B cell (primary cell): ENCODE results near the gene SFXN5. TPM values are rescaled to one million over a fixed set of nuclear protein-coding genes. Genes with fewer than 3 reads are reported as not detected.

ENCODE experiments used
- ATAC-seq: fragments of 200-7000 bp; cut with Tn5 transposase; one replicate; pipeline ENCODE4 v1.10.0; 2021; ENCODE audit warnings: low read depth, mild to moderate bottlenecking, moderate number of reproducible peaks, moderate library complexity
- CTCF ChIA-PET: fragments of 350-600 bp; sonication (Branson Sonifier 250); formaldehyde crosslinking; loops from one replicate; lab custom pipeline; 2021; ENCODE audit warnings: antibody characterized with exemption, inconsistent platforms; lab: Charles Lee
- POLR2A ChIA-PET: fragments of 350-600 bp; sonication (Branson Sonifier 250); formaldehyde crosslinking; loops from one replicate; lab custom pipeline; 2021; ENCODE audit warnings: antibody characterized with exemption; lab: Charles Lee
- DNase-seq: peaks from one replicate; pipeline ENCODE4 v3.0.0; 2013
- H2AFZ ChIP-seq: 2 replicates; pipeline ENCODE4 v1.6.1; 2012; ENCODE audit warnings: mild to moderate bottlenecking, low read depth, low read length; ENCODE audit not compliant: insufficient read depth, poor library complexity, severe bottlenecking
- H3K27ac ChIP-seq, 2 donors: 1 replicate in 1 of 2; 2 replicates in 1 of 2; pipeline ENCODE4 v1.5.1; 2012 to 2013; ENCODE audit warnings: low read length in 2 of 2, mild to moderate bottlenecking in 2 of 2, moderate library complexity in 1 of 2
- H3K27me3 ChIP-seq, 4 experiments: fragments of 200-600 bp in 1 of 4; sonication (generic) in 1 of 4; replicated peaks in 1 of 4; 1 replicate in 2 of 4; 2 replicates in 2 of 4; pipeline versions ENCODE4 v1.6.1 to v1.7.0; 2013 to 2016; ENCODE audit warnings: low read length in 3 of 4, mild to moderate bottlenecking in 2 of 4, mixed read lengths in 1 of 4, moderate library complexity in 1 of 4; ENCODE audit not compliant: insufficient read depth in 4 of 4, control insufficient read depth in 3 of 4; ENCODE audit errors: control extremely low read depth in 1 of 4
- H3K36me3 ChIP-seq, 2 experiments: replicated peaks in 1 of 2; 1 replicate in 1 of 2; 2 replicates in 1 of 2; pipeline versions ENCODE4 v1.6.1 to v1.7.1; 2013; ENCODE audit warnings: low read length in 1 of 2; ENCODE audit not compliant: insufficient read depth in 2 of 2, control insufficient read depth in 1 of 2; ENCODE audit errors: control extremely low read depth in 1 of 2, extremely low read depth in 1 of 2
- H3K4me1 ChIP-seq, 2 donors: fragments of 200-600 bp in 1 of 2; sonication (generic) in 1 of 2; 1 replicate in 1 of 2; 2 replicates in 1 of 2; pipeline versions ENCODE4 v1.5.1 to v1.6.1; 2013 to 2017; ENCODE audit warnings: low read length in 2 of 2; ENCODE audit not compliant: control insufficient read depth in 2 of 2, insufficient read depth in 2 of 2
- H3K4me2 ChIP-seq: replicated peaks from 2 replicates; pipeline ENCODE3; 2012; ENCODE audit warnings: mild to moderate bottlenecking, low read depth, low read length; ENCODE audit not compliant: poor library complexity, severe bottlenecking
- H3K4me3 ChIP-seq, 5 experiments: fragments of 200-600 bp in 1 of 5; sonication (generic) in 1 of 5; 1 replicate in 3 of 5; 2 replicates in 2 of 5; pipeline versions ENCODE4 v1.5.1 to v1.7.0; 2011 to 2016; ENCODE audit warnings: low read length in 4 of 5, mild to moderate bottlenecking in 4 of 5, low read depth in 2 of 5, control low read depth in 1 of 5, moderate library complexity in 1 of 5; ENCODE audit not compliant: insufficient read depth in 1 of 5; ENCODE audit errors: control extremely low read depth in 1 of 5, extremely low read depth in 1 of 5
- H3K79me2 ChIP-seq: fragments of 200-600 bp; sonication (generic); one replicate; pipeline ENCODE4 v1.6.0; 2016; ENCODE audit warnings: low read length; ENCODE audit not compliant: control insufficient read depth, insufficient read depth
- H3K9ac ChIP-seq: fragments of 200-600 bp; sonication (generic); 2 replicates; pipeline ENCODE4 v1.6.1; 2017; ENCODE audit warnings: mild to moderate bottlenecking, low read length, moderate library complexity
- H3K9me3 ChIP-seq, 3 donors: one replicate each; pipeline versions ENCODE4 v1.6.1 to v1.7.1; 2013; ENCODE audit warnings: low read length in 2 of 3; ENCODE audit not compliant: control insufficient read depth in 2 of 3, insufficient read depth in 1 of 3; ENCODE audit errors: control extremely low read depth in 1 of 3
- H4K20me1 ChIP-seq: 2 replicates; pipeline ENCODE4 v1.6.0; 2012; ENCODE audit warnings: mild to moderate bottlenecking, low read length; ENCODE audit not compliant: insufficient read depth, control insufficient read depth, poor library complexity, severe bottlenecking
- H3K27ac Mint-ChIP-seq: one replicate; pipeline ENCODE4 v1.8.0; 2021; ENCODE audit warnings: mixed read lengths
- H3K27me3 Mint-ChIP-seq: one replicate; pipeline ENCODE4 v1.8.0; 2021; ENCODE audit warnings: mixed read lengths
- H3K4me1 Mint-ChIP-seq: one replicate; pipeline ENCODE4 v1.8.0; 2021; ENCODE audit warnings: mixed read lengths
- H3K4me3 Mint-ChIP-seq: one replicate; pipeline ENCODE4 v1.8.0; 2021; ENCODE audit warnings: mixed read lengths
- H3K9me3 Mint-ChIP-seq: one replicate; pipeline ENCODE4 v1.8.0; 2022; ENCODE audit warnings: mixed read lengths; ENCODE audit not compliant: insufficient read depth
- EZH2 ChIP-seq: IDR thresholded peaks from 2 replicates; pipeline ENCODE4 v1.6.1; 2012; ENCODE audit warnings: borderline replicate concordance, low read depth, mild to moderate bottlenecking, moderate library complexity, low read length; ENCODE audit not compliant: insufficient read depth, poor library complexity, severe bottlenecking
- WGBS: methylation state at CpG from one replicate; pipeline ENCODE4 v1.1.5; 2013; ENCODE audit warnings: missing lambda C conversion rate; ENCODE audit not compliant: insufficient coverage; 5-methylcytosine and 5-hydroxymethylcytosine counted together
- intact Hi-C: fragments of 100-400 bp; cut with micrococcal nuclease; formaldehyde crosslinking; loops from one replicate; pipeline ENCODE4 v1.10.0; 2022
- polyA plus RNA-seq: library from polyadenylated mRNA; depleted of rRNA; stranded (reverse); fragments of >200 nt; gene quantifications from 2 replicates; pipeline ENCODE4 v1.2.3, GENCODE V29; 2012
- total RNA-seq, 2 donors: library from RNA; stranded (reverse); fragments of 120-200 nt in 1 of 2; gene quantifications; 1 replicate in 1 of 2; 2 replicates in 1 of 2; pipeline versions ENCODE4 v1.2.3 to v1.2.4, GENCODE V29; 2013 to 2022
- TF ChIP-seq, protein P1 (sequence below): fragments of 200-600 bp; IDR thresholded peaks from one replicate; pipeline ENCODE4 v1.8.0; 2022; ENCODE audit warnings: antibody characterized with exemption, mild to moderate bottlenecking

SFXN5 gene
- total and polyA plus RNA-seq, 2 donors (not counting 1 experiment from before 2014, with no cell fraction given) = 8.0 to 16.9 TPM

- Histone ChIP-seq H3K27ac (no peak overlapping the region), H4K20me1 (no peaks in the 10 kb centered on the region), H2AFZ (no peak overlapping the region), H3K9me3 (no peaks in the 10 kb centered on the region), H3K4me3 (no peak overlapping the region), H3K27me3 (no peaks in the 10 kb centered on the region), H3K36me3 (no peaks in the 10 kb centered on the region), H3K9ac (no peak overlapping the region), H3K79me2 (no peaks in the 10 kb centered on the region), H3K4me1 (no peaks in the 10 kb centered on the region), H3K4me2 (no peak overlapping the region)
- ChIA-PET CTCF (interaction anchor here (1.2 to 2.4 kb wide), 2 partner anchors 11 to 177 kb away, joined by 3 to 9 read pairs; no protein-coding TSS in a partner anchor), POLR2A (no interaction called here)
- intact Hi-C loops = no loop called here
- Mint-ChIP-seq H3K4me1 (no peaks in the 10 kb centered on the region), H3K27me3 (no peaks in the 10 kb centered on the region), H3K9me3 (no peaks in the 10 kb centered on the region), H3K27ac (no peak overlapping the region), H3K4me3 (no peak overlapping the region)
- no peak for ATAC-seq
- WGBS = 94% methylated on average over 10 of the region's 13 CpGs
- TF ChIP-seq, protein P1, sequence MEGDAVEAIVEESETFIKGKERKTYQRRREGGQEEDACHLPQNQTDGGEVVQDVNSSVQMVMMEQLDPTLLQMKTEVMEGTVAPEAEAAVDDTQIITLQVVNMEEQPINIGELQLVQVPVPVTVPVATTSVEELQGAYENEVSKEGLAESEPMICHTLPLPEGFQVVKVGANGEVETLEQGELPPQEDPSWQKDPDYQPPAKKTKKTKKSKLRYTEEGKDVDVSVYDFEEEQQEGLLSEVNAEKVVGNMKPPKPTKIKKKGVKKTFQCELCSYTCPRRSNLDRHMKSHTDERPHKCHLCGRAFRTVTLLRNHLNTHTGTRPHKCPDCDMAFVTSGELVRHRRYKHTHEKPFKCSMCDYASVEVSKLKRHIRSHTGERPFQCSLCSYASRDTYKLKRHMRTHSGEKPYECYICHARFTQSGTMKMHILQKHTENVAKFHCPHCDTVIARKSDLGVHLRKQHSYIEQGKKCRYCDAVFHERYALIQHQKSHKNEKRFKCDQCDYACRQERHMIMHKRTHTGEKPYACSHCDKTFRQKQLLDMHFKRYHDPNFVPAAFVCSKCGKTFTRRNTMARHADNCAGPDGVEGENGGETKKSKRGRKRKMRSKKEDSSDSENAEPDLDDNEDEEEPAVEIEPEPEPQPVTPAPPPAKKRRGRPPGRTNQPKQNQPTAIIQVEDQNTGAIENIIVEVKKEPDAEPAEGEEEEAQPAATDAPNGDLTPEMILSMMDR = no peak
- no peak for TF ChIP-seq EZH2
- no peak for DNase-seq
Observed at GRCh38 chr2:72999729-73000725, 71.5 kb downstream of the SFXN5 start.

GRCh38 chr2:72998724-72999123 lies 72.8 kb downstream of the SFXN5 start:
- WGBS = 79% methylated on average over 3 of the region's 4 CpGs
- DNase-seq = no peak
- no peak overlapping the region for H3K4me3 Mint-ChIP-seq

More at GRCh38 chr2:72998724-72999123, 72.8 kb downstream of the SFXN5 start:
- H3K9ac ChIP-seq = no peak overlapping the region
- no peaks in the 10 kb centered on the region for H3K4me1 ChIP-seq
- H2AFZ ChIP-seq = no peak overlapping the region
- ChIA-PET CTCF (interaction anchor here (1.2 to 2.4 kb wide), 2 partner anchors 178 to 214 kb away, joined by 3 to 9 read pairs; no protein-coding TSS in a partner anchor), POLR2A (no interaction called here)
- intact Hi-C loops = no loop called here
- no peaks in the 10 kb centered on the region for H4K20me1 ChIP-seq
- no peaks in the 10 kb centered on the region for H3K27me3 ChIP-seq
- H3K79me2 ChIP-seq = no peaks in the 10 kb centered on the region
- H3K27ac ChIP-seq = no peak overlapping the region
- Mint-ChIP-seq H3K9me3 (no peaks in the 10 kb centered on the region), H3K27ac (no peak overlapping the region), H3K4me1 (no peaks in the 10 kb centered on the region), H3K27me3 (no peaks in the 10 kb centered on the region)
- TF ChIP-seq, protein P1 = no peak
- TF ChIP-seq EZH2 = no peak
- no peak for ATAC-seq
- no peak overlapping the region for H3K4me2 ChIP-seq
- no peaks in the 10 kb centered on the region for H3K9me3 ChIP-seq
- H3K36me3 ChIP-seq = no peaks in the 10 kb centered on the region
- no peak overlapping the region for H3K4me3 ChIP-seq
